GM18858 (cell line): Measurements from ENCODE around the gene ASF1A.
"Not testable (repeated sequence)": the region's sequence is repeated elsewhere in the genome, so short reads cannot be mapped to it uniquely, and the experiment has no call there.

Experiments
- ATAC-seq: cut with Tn5 transposase; IDR thresholded peaks from one replicate; pipeline ENCODE4 v1.9.1; 2021; ENCODE audit not compliant: unreplicated experiment

Gene ASF1A

GRCh38 chr6:118893807-118894424 lies at the start of gene ASF1A:
Gene ASF1A (plus strand): TSS chr6:118894152. CDS start chr6:118894414, 262 bp downstream.
- peak; percentile 67 for ATAC-seq

- ATAC-seq = peak; percentile 46
Measured at GRCh38 chr6:118844915-118845314, 49.0 kb upstream of the ASF1A start.

DNA sequence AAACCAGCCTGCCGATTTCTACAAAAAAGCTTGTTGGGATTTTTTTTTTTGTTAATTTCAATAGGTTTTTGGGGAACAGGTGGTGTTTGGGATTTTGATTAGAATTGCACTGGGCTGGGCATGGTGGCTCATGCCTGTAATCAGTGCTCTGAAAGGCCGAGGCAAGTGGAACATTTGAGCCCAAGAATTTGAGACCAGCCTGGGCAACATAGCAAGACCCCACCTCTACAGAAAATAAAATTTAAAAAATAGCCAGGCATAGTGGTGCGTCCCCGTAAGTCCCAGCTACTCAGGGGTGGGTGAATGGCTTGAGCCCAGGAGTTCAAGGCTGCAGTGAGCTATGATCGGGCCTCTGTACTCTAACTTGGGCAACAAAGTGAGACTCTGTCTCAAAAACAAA lies 40.5 kb upstream of the ASF1A start:
- ATAC-seq = no peak

- ATAC-seq = no peak
Measured at GRCh38 chr6:118856301-118856700, 37.7 kb upstream of the ASF1A start.

DNA sequence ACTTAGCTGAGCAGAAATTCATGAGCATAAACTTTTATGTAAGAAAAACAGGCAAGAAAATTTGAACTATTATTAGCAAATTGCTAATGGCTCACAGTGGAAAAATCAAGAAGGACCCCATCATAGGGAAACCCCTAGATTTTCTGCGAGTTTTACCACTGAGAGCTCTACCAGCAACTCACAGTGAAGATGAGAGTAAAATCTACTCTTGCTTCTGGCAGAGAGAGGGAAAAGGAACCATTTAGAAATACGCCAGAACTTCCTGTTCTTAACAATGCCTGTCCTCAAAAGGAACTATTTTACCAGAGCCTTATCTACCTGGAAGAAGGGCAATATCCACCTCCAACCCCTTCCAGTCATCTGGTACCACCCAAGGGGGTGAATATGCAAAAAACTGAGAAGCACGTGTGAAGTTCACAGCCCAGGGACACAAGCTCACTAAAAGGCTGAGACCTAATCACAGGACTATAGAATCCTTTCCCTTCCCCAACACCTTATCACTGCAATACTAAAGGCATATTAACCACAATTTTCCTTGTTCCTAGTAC lies 34.4 kb upstream of the ASF1A start:
- peak; percentile 63 for ATAC-seq

GRCh38 chr6:118860363-118860762 lies 33.6 kb upstream of the ASF1A start:
- no peak for ATAC-seq

DNA sequence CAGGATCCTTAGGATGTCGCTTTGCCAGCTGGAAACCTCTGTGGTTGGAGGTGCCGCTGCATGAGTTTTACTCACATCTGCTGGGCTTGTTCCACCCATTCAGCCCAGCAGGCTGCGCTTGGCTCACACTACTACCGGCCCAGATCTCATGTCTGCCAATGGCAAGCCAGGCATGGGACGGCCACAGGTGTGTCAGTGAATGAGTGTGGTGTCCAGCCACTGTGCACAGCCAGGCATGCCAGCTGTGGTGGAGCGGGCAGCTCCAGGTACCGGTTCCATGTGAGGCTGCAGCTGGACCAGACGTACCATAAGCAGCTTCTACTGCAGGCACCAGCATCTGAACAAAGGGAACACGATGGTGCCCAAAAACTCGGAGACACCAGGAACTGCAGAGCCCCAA lies 33.1 kb upstream of the ASF1A start:
- no peak for ATAC-seq

DNA sequence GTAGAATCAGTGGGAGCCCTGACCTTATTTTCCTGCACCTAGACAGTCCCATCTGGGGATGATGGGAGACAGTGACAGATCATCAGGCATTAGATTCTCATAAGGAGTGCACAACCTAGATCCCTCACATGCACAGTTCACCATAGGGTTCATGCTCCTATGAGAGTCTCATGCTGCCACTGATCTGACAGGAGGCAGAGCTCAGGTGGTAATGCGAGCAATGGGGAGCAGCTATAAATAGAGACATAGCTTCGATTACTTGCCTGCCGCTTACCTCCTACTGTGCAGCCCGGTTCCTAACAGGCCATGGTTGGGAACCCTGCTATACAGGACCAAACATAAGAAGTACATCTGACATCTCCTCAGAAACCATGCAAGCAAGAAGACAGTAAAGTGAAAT lies 31.5 kb upstream of the ASF1A start:
- ATAC-seq = no peak

DNA sequence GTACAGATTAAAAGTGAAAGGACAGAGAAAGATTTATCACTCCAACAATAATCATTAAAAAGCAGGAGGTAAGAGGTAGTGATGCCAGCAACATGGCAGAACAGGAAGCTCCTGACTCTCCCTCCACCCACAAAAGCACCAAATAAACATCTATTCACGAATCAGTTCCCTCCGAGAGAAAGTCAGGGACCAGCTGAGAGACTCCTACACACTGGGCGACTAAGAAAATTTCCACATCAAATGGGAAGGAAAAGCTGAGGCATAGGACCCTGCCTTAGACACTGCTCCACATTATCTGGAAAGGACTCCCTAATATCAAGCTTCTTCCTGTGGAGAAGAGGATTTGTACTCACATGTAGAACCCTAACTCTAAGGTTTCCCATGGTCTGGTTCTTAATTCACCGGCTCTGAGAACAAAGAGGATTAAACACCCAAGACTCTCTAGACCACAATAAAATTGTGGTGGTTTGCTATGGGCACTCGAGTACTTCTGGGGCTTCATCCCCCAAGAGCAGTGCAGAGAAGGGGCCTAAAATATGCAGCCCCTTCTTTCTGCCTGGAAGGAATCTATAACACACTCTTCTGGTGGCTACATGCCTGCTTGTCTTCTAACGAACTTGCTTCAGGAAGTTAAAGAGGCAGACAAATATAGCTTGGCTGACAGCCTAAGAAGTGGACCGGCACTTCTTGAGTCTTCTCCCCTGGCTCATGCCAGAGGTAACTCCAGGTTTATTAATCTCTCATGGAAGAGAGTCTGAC lies 29.4 kb upstream of the ASF1A start:
- ATAC-seq = no peak

- no peak for ATAC-seq
Measured at GRCh38 chr6:118865100-118865391, 28.9 kb upstream of the ASF1A start.

- ATAC-seq = no peak
Measured at GRCh38 chr6:118867181-118867580, 26.8 kb upstream of the ASF1A start.

GRCh38 chr6:118868901-118869300 lies 25.1 kb upstream of the ASF1A start:
- ATAC-seq = not testable (repeated sequence)

DNA sequence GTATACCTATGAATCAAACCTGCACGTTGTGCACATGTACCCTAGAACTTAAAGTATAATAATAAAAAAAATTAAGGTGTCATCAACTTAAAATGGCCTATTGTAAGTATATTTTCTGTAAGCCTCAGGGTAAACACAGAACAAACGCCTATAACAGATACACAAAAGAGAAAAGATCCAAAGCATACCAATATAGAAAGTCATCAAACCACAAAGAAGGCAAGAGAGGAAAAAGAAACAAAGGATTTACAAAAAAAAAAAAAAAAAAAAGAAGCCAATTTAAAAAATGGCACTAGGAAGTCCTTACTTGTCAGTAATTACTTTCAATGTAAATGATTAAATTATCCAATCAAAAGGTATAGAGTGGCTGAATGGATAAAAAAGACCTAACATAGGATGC lies 24.6 kb upstream of the ASF1A start:
- no peak for ATAC-seq

DNA sequence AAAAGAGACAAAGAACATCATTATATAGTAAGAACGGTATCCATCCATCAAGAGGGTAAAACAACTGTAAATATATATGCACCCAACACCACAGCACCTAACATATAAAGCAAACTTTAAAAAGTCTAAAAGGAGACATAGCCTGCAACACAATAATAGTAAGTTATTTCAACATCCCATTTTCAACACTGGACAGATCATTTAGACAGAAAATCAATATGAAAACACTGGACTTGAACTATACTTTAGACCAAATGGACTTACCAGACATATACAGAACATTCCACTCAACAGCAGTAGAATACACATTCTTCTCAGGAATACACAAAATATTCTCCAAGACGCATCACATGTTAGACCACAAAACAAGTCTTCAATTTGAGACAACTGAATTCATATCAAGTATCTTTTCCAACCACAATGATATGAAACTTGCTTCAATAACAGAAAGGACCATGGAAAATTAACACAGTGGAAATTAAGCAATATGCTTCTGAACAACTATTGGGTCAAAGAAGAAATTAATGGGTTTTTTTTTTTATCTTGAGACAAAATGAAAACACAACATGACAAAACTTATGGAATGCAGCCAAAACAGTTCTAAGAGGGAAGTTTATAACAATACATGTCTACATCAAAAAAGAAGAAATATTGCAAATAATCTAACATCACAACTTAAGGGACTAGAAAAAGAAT lies 23.9 kb upstream of the ASF1A start:
- ATAC-seq = no peak

DNA sequence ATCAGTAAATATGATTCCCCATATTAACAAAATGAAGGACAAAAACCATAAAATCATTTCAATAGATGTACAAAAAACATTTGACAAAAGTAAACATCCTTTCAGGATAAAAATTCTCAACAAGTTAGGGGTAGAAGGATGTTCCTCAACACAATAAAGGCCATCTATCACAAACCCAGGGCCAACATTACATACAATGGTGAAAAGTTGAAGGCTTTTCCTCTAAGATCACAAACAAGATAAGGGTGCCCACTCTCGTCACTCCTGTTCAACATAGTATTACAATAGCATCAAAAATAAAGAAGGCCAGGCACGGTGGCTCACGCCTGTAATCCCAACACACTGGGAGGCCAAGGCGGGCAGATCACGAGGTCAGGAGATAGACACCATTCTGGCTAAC lies 22.6 kb upstream of the ASF1A start:
- ATAC-seq = no peak

GRCh38 chr6:118872318-118872717 lies 21.6 kb upstream of the ASF1A start:
- no peak for ATAC-seq

GRCh38 chr6:118872726-118873125 lies 21.2 kb upstream of the ASF1A start:
- no peak for ATAC-seq

GRCh38 chr6:118873239-118873638 lies 20.7 kb upstream of the ASF1A start:
- ATAC-seq = no peak

- ATAC-seq = no peak
Measured at GRCh38 chr6:118875672-118876071, 18.3 kb upstream of the ASF1A start.

DNA sequence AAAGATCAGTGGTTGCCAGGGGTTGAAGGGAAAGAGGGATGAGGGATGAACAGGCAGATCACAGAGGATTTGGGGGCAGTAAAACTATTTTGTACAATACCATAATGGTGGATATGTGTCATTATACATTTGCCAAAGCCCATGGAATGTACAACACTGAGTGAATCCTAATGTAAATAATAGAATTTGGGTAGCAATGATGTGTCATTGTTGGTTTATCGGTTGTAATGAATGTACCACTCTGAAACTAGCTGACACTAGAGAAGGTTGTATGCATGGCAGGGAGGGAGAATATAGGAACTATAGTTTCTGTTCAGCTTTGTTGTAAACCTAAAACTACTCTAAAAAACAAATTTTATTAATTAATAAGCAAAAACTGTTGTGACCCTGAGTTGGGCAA lies 17.8 kb upstream of the ASF1A start:
- no peak for ATAC-seq

- no peak for ATAC-seq
Measured at GRCh38 chr6:118876814-118877213, 17.1 kb upstream of the ASF1A start.

- ATAC-seq = no peak
Measured at GRCh38 chr6:118877806-118878205, 16.1 kb upstream of the ASF1A start.
